ENCODE results near the gene ANGPTL2.

GRCh38 chr9:127047971-127048370 lies 74.5 kb downstream of the ANGPTL2 start:
- TF ChIP-seq POLR2AphosphoS5 (IDR thresholded peaks at IDR 0.05; ENCODE audit: low read depth, low read length) (no peak), POLR2A (IDR thresholded peaks at IDR 0.05; ENCODE audit: low read depth, low read length) (no peak), TAF1 (IDR thresholded peaks at IDR 0.05; ENCODE audit: borderline replicate concordance, low read depth, low read length) (no peak)

All from GM12892 (cell line).